GM12891 (cell line): ENCODE measurements around the gene ANKRD1.

Experiments used
- DNase-seq: peaks from one replicate; pipeline ENCODE4 v3.0.0; 2011; ENCODE audit warnings: low spot score; ENCODE audit not compliant: insufficient read length
- FAIRE-seq: peaks from 2 replicates; lab custom pipeline; 2011; peaks lifted over from hg19 to GRCh38; lab: Jason Lieb, UNC
- PAX5 ChIP-seq: IDR thresholded peaks from 2 replicates; pipeline ENCODE4 v1.6.1; 2011; ENCODE audit warnings: low read length, moderate library complexity, mild to moderate bottlenecking; ENCODE audit not compliant: insufficient read depth, severe bottlenecking
- POLR2A ChIP-seq: IDR thresholded peaks from 2 replicates; pipeline ENCODE4 v1.6.1; 2011; ENCODE audit warnings: low read depth, low read length, control low read depth
- POLR2AphosphoS5 ChIP-seq: IDR thresholded peaks from 2 replicates; pipeline ENCODE4 v1.6.1; 2011; ENCODE audit warnings: low read depth, low read length, control low read depth
- POU2F2 ChIP-seq: IDR thresholded peaks from 2 replicates; pipeline ENCODE4 v1.6.1; 2011; ENCODE audit warnings: low read depth, mild to moderate bottlenecking, control low read depth, low read length, moderate library complexity
- SPI1 ChIP-seq: IDR thresholded peaks from 2 replicates; pipeline ENCODE4 v1.6.1; 2011; ENCODE audit warnings: low read depth, low read length, control low read depth
- TAF1 ChIP-seq: IDR thresholded peaks from 2 replicates; pipeline ENCODE4 v1.6.1; 2011; ENCODE audit warnings: low read depth, low read length, control low read depth

The ANKRD1 gene

GRCh38 chr10:90939116-90939515 lies 18.2 kb upstream of the ANKRD1 start:
- DNase-seq (no peak), FAIRE-seq (no peak)
- TF ChIP-seq TAF1 (no peak), POLR2A (no peak), PAX5 (no peak), POLR2AphosphoS5 (no peak), SPI1 (no peak), POU2F2 (no peak)

- FAIRE-seq (no peak), DNase-seq (no peak)
- TF ChIP-seq POLR2A (no peak), POLR2AphosphoS5 (no peak), TAF1 (no peak), POU2F2 (no peak), SPI1 (no peak), PAX5 (no peak)
Measured at GRCh38 chr10:90937645-90938258, 16.9 kb upstream of the ANKRD1 start.

DNA sequence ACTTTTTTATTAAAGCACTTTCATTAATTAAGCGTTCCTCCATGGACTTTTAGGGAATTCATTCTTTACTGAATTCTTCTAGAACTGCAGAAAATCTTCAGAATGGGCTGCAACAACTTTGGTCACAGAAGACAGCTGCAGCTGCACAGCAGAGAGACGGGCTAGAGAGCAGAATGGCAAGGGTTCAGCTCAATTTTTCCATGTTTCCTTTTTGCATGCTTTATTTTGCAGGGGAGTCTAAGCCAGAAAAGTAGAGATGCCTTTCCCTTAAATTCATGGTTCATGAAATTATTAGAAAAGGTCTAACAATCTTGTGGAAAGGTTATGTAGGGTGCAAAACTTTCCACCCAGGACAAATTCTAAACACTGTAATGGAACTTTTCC lies 15.4 kb upstream of the ANKRD1 start:
- FAIRE-seq: no peak
- TF ChIP-seq POU2F2 (no peak), PAX5 (no peak), POLR2AphosphoS5 (no peak), TAF1 (no peak), SPI1 (no peak), POLR2A (no peak)

DNA sequence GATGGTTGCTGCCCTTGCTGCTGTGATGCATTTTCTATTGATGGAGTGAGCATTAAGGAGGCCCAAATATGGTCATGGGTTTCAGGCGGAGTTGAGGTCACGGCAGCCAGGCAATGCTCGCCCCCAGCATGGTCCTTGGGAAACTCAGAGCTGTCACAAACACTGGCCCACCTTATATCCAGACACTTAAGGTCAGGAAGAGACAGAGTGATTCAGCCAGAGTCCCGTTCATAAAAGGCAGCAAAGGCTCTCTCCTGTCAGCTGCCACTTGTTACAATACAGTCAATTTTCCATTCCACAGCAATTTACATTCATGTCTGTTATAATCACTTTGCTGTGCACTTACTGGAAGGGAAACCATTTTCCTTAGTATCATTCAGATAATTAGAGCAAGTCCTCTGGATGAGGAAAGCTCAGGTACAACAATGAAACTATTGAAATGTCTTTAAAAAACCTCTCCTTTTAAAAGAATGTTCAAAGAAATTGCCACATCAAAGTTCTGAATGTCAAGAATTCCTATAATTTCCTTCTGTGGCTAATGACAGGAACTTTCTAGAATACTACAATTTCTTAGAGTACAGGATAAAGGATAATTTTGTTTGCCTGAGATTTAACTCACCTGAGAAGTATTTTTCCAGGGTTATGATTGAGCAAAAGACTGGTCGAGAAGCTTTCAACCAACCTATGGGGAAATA lies 14.8 kb upstream of the ANKRD1 start:
- DNase-seq (no peak), FAIRE-seq (no peak)
- TF ChIP-seq PAX5 (no peak), POU2F2 (no peak), POLR2AphosphoS5 (no peak), SPI1 (no peak), TAF1 (no peak), POLR2A (no peak)

More for the DNA sequence above, 15.4 kb upstream of the ANKRD1 start:
- no peak for DNase-seq

DNA sequence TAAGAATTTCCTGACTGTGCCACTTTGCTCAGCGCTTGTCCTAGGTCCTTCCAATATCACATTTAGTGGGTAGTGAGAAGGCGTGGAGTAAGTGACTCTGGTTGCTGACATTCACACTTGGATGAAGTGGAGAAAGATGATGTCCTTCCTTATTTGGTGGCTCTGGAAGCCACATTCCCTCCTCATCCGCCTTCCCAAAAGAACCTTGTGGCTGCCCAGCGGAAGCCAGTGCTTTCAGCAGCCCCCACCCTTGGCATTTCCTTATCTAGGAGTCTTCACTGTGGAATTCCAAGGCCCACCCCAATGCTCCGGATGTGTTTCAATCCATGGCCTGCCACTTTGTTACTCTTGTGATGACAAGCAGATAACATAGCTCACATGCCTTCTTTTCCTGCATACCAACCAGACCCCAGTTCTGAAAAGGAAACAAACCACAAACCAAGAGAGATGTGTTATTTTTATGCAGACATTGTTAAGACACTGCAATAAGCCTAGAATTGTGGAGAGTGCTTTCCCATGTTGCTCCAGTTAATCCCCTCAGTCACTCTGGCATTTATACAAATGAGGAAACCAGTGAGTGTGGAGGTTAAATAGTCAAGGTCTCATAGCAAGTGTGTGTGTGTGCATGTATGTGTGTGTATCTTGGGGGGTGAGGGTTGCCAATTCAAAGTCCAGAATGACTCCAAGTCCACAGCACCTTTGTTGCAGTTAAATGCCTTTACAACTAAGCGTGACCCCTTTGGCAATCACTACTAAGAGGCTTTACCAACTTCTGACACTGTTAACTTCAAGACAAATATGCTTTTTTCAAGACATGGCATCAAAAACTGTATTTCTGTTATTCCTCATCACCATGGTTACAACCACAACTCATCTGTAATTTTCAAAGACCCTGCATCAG lies 10.3 kb upstream of the ANKRD1 start:
- FAIRE-seq: no peak
- no peak for DNase-seq
- TF ChIP-seq POLR2A: no peak
- TF ChIP-seq PAX5: no peak
- TF ChIP-seq POU2F2: no peak
- TF ChIP-seq TAF1: no peak

DNA sequence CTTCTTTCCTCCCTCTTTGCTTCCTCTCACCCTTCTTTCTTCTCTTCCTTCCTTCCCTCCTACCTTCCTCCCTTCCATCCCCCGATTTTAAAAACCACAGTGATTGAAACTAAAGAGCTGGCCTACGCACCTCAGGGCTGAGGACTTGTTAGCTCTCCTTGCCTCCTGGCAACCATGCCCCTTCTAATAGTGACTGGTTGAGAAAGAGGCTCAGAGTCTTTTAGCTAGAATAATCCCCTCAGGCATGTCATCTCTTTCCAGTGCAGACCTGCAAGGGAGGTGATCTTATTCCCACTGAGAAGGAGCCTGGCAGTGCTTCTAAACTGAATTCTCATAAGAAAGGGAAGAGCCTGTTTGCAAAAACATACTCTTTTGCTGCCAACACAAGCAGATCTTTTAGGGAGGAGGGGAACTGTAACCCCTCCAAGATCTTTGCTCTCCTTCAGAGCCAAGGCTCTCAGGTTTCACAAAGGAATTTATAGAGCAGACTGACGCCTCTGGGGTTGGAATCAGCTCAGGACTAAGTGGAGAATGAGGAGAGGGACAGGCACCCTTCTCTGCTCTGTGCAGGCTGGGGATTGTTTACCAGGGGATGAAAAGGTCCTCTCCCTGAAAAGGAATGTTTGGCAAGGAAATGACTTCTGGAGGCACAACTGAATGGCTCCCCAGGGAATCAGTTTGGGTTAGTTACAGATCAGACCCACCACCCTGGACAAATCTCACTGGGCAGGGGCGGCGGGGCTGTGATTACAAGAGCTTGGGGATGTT lies 9.4 kb upstream of the ANKRD1 start:
- TF ChIP-seq POLR2AphosphoS5 (no peak), POU2F2 (no peak), POLR2A (no peak), SPI1 (no peak), PAX5 (no peak), TAF1 (no peak)
- FAIRE-seq (no peak), DNase-seq (no peak)

DNA sequence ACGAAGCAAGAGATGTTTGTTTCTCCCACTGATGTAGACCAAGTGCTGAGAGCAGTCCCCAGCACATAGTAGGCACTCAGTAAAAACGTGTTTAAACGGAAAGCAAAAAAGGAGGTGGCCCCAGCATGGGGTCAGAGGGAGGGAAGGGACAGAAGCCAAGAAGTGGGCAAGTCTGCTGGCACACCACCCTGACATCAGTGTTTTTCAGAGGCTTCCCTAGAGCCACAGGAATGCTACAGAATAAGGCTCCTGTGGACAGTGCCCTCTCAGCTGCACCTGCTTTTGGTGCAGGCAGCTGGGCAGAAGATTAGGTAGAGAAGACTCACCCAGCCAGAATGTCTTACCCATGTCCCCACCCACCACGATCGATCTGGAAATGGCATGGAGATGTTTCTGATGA lies 8.3 kb upstream of the ANKRD1 start:
- no peak for FAIRE-seq
- DNase-seq: no peak
- no peak for TF ChIP-seq POLR2AphosphoS5

DNA sequence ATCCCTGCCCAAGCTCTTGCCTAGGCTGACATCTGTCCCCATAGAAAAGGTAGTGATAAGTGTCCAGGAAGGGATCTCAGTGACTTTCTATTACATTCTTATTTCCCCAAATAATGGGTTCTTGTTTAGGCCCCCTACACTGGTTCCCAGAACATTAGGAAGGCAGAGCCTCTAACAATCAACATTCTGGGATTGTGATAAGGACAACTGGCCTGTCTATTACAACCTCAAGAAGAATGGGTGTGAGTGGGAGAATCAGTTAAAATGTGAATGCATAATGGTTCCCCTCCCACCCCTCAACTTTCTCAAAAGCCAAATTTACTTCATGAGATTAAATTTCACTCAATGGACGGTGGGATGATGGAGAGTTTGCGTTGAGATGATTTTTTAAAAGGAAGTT lies 6.4 kb upstream of the ANKRD1 start:
- no peak for FAIRE-seq

More for the DNA sequence above, 6.4 kb upstream of the ANKRD1 start:
- no peak for TF ChIP-seq PAX5
- no peak for TF ChIP-seq POLR2AphosphoS5
- TF ChIP-seq SPI1: no peak
- no peak for TF ChIP-seq POLR2A
- no peak for TF ChIP-seq POU2F2
- TF ChIP-seq TAF1: no peak
- no peak for DNase-seq
